Measurements from ENCODE around the gene CFAP73. TPM values are rescaled to one million over a fixed set of nuclear protein-coding genes. Genes with fewer than 3 reads are reported as not detected.

Gene CFAP73
- total and polyA plus RNA-seq, 2 donors from 2014 or later: 0.52 to 2.4 TPM

DNA sequence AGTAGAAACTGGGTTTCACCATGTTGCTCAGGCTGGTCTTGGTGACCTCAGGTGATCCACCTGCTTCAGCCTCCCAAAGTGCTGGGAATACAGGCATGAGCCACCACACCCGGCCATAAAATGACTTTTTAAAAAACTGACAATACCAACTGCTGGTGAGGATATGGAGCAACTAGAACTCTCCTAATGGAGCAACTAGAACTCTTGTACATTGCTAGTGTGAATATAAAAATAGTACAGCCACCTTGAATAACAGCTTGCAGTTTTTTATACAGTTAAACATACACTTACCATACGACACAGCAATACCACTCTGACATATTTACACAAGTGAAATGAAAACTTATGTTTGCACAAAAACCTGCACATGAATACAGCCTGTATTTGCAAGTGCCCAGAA, 2.5 kb upstream of the CFAP73 start:
- peaks cover 0 to 4% (median 0%) of the 10 kb centered on the region in 3 donors for H3K9me3 ChIP-seq (ENCODE audit: control insufficient read depth in 2 of 3, insufficient read depth in 1 of 3, low read length in 3 of 3)
- H3K36me3 ChIP-seq (ENCODE audit: control insufficient read depth in 2 of 3, insufficient read depth in 3 of 3, low read length in 3 of 3): no peaks in the 10 kb centered on the region
- TF ChIP-seq, protein P1, sequence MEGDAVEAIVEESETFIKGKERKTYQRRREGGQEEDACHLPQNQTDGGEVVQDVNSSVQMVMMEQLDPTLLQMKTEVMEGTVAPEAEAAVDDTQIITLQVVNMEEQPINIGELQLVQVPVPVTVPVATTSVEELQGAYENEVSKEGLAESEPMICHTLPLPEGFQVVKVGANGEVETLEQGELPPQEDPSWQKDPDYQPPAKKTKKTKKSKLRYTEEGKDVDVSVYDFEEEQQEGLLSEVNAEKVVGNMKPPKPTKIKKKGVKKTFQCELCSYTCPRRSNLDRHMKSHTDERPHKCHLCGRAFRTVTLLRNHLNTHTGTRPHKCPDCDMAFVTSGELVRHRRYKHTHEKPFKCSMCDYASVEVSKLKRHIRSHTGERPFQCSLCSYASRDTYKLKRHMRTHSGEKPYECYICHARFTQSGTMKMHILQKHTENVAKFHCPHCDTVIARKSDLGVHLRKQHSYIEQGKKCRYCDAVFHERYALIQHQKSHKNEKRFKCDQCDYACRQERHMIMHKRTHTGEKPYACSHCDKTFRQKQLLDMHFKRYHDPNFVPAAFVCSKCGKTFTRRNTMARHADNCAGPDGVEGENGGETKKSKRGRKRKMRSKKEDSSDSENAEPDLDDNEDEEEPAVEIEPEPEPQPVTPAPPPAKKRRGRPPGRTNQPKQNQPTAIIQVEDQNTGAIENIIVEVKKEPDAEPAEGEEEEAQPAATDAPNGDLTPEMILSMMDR (IDR thresholded peaks at IDR 0.05; ENCODE audit: borderline replicate concordance, extremely low read depth, insufficient read depth): no peak
- intact Hi-C loops (cut with DNase I): no loop called here
- H3K9ac ChIP-seq (ENCODE audit: low read length in 3 of 3): no peak overlapping the region
- H3K4me3 ChIP-seq (ENCODE audit: low read length in 3 of 3): no peak overlapping the region
- DNase-seq: no peak
- H3K4me1 ChIP-seq (ENCODE audit: control insufficient read depth in 2 of 3, insufficient read depth in 2 of 3, low read depth in 1 of 3, low read length in 3 of 3): peaks cover 0 to 6% (median 0%) of the 10 kb centered on the region in 3 donors
- no peak for FAIRE-seq
- no peaks in the 10 kb centered on the region for H3K27me3 ChIP-seq (ENCODE audit: control insufficient read depth, insufficient read depth, low read length)
- no peak overlapping the region for H3K27ac ChIP-seq (ENCODE audit: low read depth in 2 of 2, low read length in 2 of 2)

DNA sequence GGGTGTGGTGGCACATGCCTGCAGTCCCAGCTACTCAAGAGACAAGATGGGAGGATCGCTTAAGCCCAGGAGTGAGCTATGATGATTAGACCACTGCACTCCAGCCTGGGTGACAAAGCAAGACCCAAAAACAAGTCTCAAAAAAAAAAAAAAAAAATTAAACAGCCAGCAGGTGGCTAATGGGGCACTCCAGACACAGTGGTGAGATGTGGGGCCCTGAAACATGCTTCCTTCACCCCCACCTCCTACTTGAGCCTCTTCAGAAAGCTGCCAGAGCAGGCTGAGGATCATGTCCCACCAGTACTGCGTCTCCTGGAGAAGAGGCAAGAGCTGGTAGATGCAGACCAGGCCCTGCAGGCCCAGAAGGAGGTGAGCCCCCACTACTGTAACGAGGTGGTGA, 2.1 kb downstream of the CFAP73 start:
- peaks cover 0 to 4% (median 0%) of the 10 kb centered on the region in 3 donors for H3K9me3 ChIP-seq (ENCODE audit: control insufficient read depth in 2 of 3, insufficient read depth in 1 of 3, low read length in 3 of 3)
- H3K4me1 ChIP-seq (ENCODE audit: control insufficient read depth in 2 of 3, insufficient read depth in 2 of 3, low read depth in 1 of 3, low read length in 3 of 3): peaks cover 0 to 7% (median 0%) of the 10 kb centered on the region in 3 donors
- DNase-seq (no peak), FAIRE-seq (no peak)
- H3K4me3 ChIP-seq (ENCODE audit: low read length in 3 of 3): no peak overlapping the region
- no peak overlapping the region for H3K27ac ChIP-seq (ENCODE audit: low read depth in 2 of 2, low read length in 2 of 2)
- peaks cover 2% of the 10 kb centered on the region for H3K27me3 ChIP-seq (ENCODE audit: control insufficient read depth, insufficient read depth, low read length)
- H3K36me3 ChIP-seq (ENCODE audit: control insufficient read depth in 2 of 3, insufficient read depth in 3 of 3, low read length in 3 of 3): no peaks in the 10 kb centered on the region
- intact Hi-C loops (cut with DNase I): no loop called here
- H3K9ac ChIP-seq (ENCODE audit: low read length in 3 of 3): no peak overlapping the region
- TF ChIP-seq, protein P1 (IDR thresholded peaks at IDR 0.05; ENCODE audit: borderline replicate concordance, extremely low read depth, insufficient read depth): no peak

DNA sequence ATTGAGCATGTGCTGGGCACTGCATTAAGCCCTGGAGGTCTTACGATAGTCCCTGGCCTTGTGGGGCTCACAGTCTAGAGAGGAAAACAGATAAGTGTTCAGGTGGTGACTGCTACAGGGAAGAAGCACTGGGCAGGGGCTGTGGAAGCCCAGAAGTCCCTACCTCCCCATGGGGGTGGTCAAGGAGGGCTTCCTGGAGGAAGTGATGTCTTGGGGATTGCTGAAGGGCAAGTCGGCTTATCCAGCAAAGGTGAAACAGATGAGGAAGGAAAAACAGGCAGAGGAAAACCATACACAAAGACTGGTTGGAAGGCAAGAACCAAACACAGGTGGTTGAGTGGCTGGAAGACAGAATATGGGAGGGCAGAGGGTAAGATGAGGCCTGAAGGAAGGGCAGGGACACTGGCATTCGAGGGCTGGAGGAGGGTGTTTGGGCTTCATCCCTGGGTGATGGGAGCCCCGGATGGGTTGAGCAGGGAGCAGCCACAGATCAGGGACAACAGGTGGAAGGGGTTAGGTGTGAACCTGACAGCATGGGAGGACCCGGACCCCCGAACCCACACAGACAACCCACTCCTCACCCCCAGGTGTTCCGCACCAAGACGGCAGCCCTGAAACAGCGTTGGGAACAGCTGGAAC, 2.8 kb downstream of the CFAP73 start:
- no peak overlapping the region for H3K9ac ChIP-seq (ENCODE audit: low read length in 3 of 3)
- no peak for DNase-seq
- intact Hi-C loops (cut with DNase I): no loop called here
- H3K9me3 ChIP-seq (ENCODE audit: control insufficient read depth in 2 of 3, insufficient read depth in 1 of 3, low read length in 3 of 3): peaks cover 0 to under 1% (median 0%) of the 10 kb centered on the region in 3 donors
- TF ChIP-seq, protein P1 (IDR thresholded peaks at IDR 0.05; ENCODE audit: borderline replicate concordance, extremely low read depth, insufficient read depth): no peak
- no peaks in the 10 kb centered on the region for H3K36me3 ChIP-seq (ENCODE audit: control insufficient read depth in 2 of 3, insufficient read depth in 3 of 3, low read length in 3 of 3)
- peak overlapping the region in 1 of 3 donors; percentile 44 for H3K4me3 ChIP-seq (ENCODE audit: low read length in 3 of 3)
- peaks cover 2% of the 10 kb centered on the region for H3K27me3 ChIP-seq (ENCODE audit: control insufficient read depth, insufficient read depth, low read length)
- H3K27ac ChIP-seq (ENCODE audit: low read depth in 2 of 2, low read length in 2 of 2): no peak overlapping the region
- no peak for FAIRE-seq
- H3K4me1 ChIP-seq (ENCODE audit: control insufficient read depth in 2 of 3, insufficient read depth in 2 of 3, low read depth in 1 of 3, low read length in 3 of 3): peaks cover 0 to 7% (median 0%) of the 10 kb centered on the region in 3 donors
